ENCODE measurements around the gene PAPOLB. TPM values are rescaled to one million over a fixed set of nuclear protein-coding genes. Genes with fewer than 3 reads are reported as not detected.
A peak's percentile ranks its signal among the peaks of the same experiment; 100 is the strongest.

Gene PAPOLB
- total RNA-seq = not detected

DNA sequence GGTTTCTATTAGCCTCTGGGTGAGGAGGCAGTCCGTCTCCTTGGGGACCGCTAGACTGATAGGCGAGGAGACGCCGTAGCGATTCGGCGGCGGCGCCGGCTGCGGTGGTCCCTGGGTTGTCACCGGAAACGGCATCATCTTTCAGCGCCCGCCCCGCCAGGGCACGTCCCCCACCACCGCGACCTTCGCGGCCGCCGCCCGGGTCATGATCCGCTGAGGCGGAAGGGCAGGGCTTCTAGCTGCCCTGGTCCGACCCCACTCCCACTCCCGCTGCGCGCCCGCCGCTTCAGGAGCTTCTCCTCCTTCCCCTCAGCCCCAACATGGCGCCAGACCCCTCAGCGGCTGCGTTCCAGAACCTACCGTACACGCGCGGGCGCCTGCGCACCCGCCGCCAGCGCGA is at the start of gene PAPOLB:
TSS of gene PAPOLB (minus strand) at position 358 of the 400 bp plus-strand sequence. CDS start at position 138, 220 bp downstream.
- no peak within 1 kb of the TSS for H3K27ac ChIP-seq

DNA sequence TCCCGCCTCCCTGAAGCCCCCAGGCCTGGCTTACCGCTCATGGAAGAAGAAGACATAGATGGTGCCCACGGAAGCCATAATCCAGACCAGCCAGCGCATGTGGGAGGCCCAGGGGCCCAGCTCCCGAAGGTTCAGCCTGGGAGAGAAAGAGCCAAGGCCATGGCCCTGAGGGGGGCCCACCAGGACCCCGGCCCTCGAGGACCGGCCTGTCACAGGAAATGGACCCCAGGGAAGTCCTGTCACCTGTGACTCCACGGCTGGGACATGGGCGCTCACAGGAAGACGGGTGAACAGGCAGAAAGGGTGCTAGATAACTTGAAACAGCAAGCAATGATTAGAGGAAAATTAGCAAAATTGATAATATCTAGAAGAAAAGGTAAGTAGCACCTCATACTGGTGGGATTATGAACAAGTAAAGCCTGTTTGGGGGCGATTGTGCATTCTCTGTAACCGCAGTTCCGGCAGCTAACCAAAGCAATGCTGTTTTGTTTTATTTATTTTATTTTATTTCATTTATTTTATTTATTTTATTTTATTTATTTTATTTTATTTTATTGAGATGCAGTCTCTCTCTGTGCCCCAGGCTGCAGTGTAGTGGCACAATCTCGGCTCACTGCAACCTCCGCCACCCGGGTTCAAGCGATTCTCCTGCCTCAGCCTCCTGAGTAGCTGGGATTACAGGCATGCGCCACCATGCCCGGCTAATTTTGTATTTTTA is 49.4 kb upstream of the PAPOLB start:
- H3K4me1 ChIP-seq = no peaks in the 10 kb centered on the region
- no peaks in the 10 kb centered on the region for H3K36me3 ChIP-seq
- TF ChIP-seq, protein P1, sequence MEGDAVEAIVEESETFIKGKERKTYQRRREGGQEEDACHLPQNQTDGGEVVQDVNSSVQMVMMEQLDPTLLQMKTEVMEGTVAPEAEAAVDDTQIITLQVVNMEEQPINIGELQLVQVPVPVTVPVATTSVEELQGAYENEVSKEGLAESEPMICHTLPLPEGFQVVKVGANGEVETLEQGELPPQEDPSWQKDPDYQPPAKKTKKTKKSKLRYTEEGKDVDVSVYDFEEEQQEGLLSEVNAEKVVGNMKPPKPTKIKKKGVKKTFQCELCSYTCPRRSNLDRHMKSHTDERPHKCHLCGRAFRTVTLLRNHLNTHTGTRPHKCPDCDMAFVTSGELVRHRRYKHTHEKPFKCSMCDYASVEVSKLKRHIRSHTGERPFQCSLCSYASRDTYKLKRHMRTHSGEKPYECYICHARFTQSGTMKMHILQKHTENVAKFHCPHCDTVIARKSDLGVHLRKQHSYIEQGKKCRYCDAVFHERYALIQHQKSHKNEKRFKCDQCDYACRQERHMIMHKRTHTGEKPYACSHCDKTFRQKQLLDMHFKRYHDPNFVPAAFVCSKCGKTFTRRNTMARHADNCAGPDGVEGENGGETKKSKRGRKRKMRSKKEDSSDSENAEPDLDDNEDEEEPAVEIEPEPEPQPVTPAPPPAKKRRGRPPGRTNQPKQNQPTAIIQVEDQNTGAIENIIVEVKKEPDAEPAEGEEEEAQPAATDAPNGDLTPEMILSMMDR (IDR thresholded peaks at IDR 0.05) = no peak
- no peak overlapping the region for H3K4me3 ChIP-seq
- intact Hi-C loops (cut with DNase I) = no loop called here
- H3K9me3 ChIP-seq = no peaks in the 10 kb centered on the region
- no peak for DNase-seq (ENCODE audit: low spot score in 2 of 2)
- H3K27ac ChIP-seq = no peak overlapping the region
- no peaks in the 10 kb centered on the region for H3K27me3 ChIP-seq

More for the DNA sequence above, at the start of gene PAPOLB:
- Histone ChIP-seq H3K9me3 (peaks cover 8 to 31% of the 10 kb centered on the region in 2 donors), H3K4me3 (peak within 1 kb of the TSS; percentile 35 to 49), H3K27me3 (no peaks in the 10 kb centered on the region), H3K4me1 (no peaks in the 10 kb centered on the region), H3K36me3 (no peaks in the 10 kb centered on the region)
- TF ChIP-seq, protein P1 (IDR thresholded peaks at IDR 0.05) = no peak
- DNase-seq (ENCODE audit: low spot score in 2 of 2) = no peak
- intact Hi-C loops (cut with DNase I) = no loop called here

DNA sequence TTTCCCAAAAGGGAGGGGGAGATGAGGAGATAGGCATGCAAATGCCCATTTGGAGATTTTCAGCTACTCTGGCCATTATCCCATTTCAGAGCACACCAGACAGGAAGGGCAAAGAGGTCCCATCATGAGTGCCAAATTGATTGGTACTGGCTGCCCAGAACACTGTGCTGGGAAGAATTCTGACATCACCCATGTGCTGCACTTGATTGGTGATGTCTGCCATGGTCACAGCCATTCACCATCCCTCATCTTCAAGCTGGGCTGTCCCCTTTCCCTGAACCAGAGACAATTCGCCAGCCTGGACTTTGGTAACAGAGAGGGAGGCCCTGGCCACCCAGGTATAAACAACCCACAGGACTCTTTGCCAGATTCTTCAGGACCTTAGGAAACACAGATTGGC is 44.9 kb upstream of the PAPOLB start:
- no peak for DNase-seq (ENCODE audit: low spot score in 2 of 2)
- H3K9me3 ChIP-seq = no peaks in the 10 kb centered on the region
- H3K27me3 ChIP-seq = no peaks in the 10 kb centered on the region
- no peaks in the 10 kb centered on the region for H3K36me3 ChIP-seq
- no peak overlapping the region for H3K4me3 ChIP-seq
- no peak overlapping the region for H3K27ac ChIP-seq
- TF ChIP-seq, protein P1 (IDR thresholded peaks at IDR 0.05) = no peak
- intact Hi-C loops (cut with DNase I) = no loop called here
- H3K4me1 ChIP-seq = no peaks in the 10 kb centered on the region

DNA sequence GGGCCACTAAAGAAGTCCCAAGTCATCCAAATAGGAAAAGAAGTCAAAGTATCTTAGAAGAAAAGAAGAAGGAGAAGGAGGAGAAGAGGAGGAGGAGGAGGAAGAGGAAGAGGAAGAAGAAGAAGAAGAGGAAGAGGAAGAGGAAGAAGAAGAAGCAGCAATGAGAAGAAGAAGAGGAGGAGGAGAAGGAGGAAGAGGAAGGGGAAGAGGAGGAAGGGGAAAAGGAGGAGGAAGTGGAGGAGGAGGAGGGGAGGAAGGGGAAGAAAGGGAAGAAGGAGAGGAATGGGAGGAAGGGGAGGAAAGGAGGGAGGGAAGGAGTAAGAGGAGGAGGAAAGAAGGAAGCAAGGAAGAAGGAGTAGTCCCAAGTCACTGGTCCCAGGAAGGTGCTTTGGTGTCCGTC is 43.3 kb upstream of the PAPOLB start:
- Histone ChIP-seq H3K36me3 (no peaks in the 10 kb centered on the region), H3K27ac (no peak overlapping the region), H3K27me3 (no peaks in the 10 kb centered on the region), H3K4me1 (no peaks in the 10 kb centered on the region), H3K9me3 (no peaks in the 10 kb centered on the region), H3K4me3 (no peak overlapping the region)
- no peak for DNase-seq (ENCODE audit: low spot score in 2 of 2)
- TF ChIP-seq, protein P1 (IDR thresholded peaks at IDR 0.05) = no peak
- intact Hi-C loops (cut with DNase I) = no loop called here

DNA sequence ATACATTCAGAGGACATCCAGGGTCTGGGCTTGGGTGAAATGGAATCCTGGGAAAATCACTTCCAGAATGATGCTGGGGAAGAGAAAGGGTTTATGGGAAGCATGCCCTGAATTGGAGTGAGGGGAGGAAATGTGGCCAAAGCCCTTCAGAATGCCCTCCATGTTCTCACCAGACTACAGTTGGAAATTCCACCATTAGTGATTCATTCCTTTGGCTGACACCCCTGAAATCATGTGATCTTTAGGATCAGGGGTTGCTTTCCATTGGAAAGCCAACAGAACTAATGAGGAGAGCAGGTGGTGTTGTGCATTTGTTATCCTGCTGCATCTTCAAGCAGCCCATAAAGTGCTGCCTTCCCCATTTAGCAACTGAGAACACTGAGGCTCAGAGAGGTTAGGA is 42.5 kb upstream of the PAPOLB start:
- Histone ChIP-seq H3K36me3 (no peaks in the 10 kb centered on the region), H3K27me3 (no peaks in the 10 kb centered on the region), H3K4me1 (no peaks in the 10 kb centered on the region), H3K27ac (no peak overlapping the region), H3K4me3 (no peak overlapping the region), H3K9me3 (no peaks in the 10 kb centered on the region)
- no peak for DNase-seq (ENCODE audit: low spot score in 2 of 2)
- TF ChIP-seq, protein P1 (IDR thresholded peaks at IDR 0.05) = no peak
- intact Hi-C loops (cut with DNase I) = no loop called here

All from ascending aorta (tissue), 2 donors.